H1 (cell line): ENCODE data around the gene UBE2E2. TPM values are rescaled to one million over a fixed set of nuclear protein-coding genes. Genes with fewer than 3 reads are reported as not detected.

Experiments
- BCL11A ChIP-seq, 2 experiments: IDR thresholded peaks; one replicate each; pipeline ENCODE4 v1.6.1; 2011; ENCODE audit warnings: low read depth in 2 of 2, low read length in 2 of 2, mild to moderate bottlenecking in 2 of 2
- CREB1 ChIP-seq: IDR thresholded peaks from 2 replicates; pipeline ENCODE4 v1.6.1; 2012; ENCODE audit warnings: inconsistent platforms
- MAFK ChIP-seq: IDR thresholded peaks from 2 replicates; pipeline ENCODE4 v1.6.1; 2012; ENCODE audit warnings: low read depth, mild to moderate bottlenecking, improper control_type of control experiment, low read length
- MAX ChIP-seq: IDR thresholded peaks from 2 replicates; pipeline ENCODE4 v1.6.1; 2012; ENCODE audit warnings: inconsistent platforms
- POLR2AphosphoS5 ChIP-seq: IDR thresholded peaks from 2 replicates; pipeline ENCODE4 v1.6.1; 2011; ENCODE audit warnings: low read depth, low read length
- RBBP5 ChIP-seq: IDR thresholded peaks from 2 replicates; pipeline ENCODE4 v1.7.1; 2012; ENCODE audit warnings: low read depth, mild to moderate bottlenecking, inconsistent platforms, low read length, moderate library complexity, borderline replicate concordance
- SIRT6 ChIP-seq: IDR thresholded peaks from one replicate; pipeline ENCODE4 v1.7.1; 2012; ENCODE audit warnings: low read length, inconsistent platforms
- SP4 ChIP-seq: IDR thresholded peaks from 2 replicates; pipeline ENCODE4 v1.6.1; 2012; ENCODE audit warnings: low read length, inconsistent platforms
- SUZ12 ChIP-seq: fragments of 200-600 bp; sonication (generic); IDR thresholded peaks from 2 replicates; pipeline ENCODE4 v1.6.1; 2012; ENCODE audit warnings: mild to moderate bottlenecking, inconsistent platforms, low read length, moderate library complexity, mixed read lengths
- TAF1 ChIP-seq: IDR thresholded peaks from 2 replicates; pipeline ENCODE4 v1.6.1; 2011; ENCODE audit warnings: mild to moderate bottlenecking, low read depth, low read length
- polyA plus RNA-seq, 7 experiments: library from polyadenylated mRNA; depleted of rRNA in 3 of 7; stranded (reverse) in 5 of 7; unstranded in 2 of 7; fragments of >200 nt in 5 of 7; fragments of 200-250 nt in 2 of 7; gene quantifications; 1 replicate in 5 of 7; 2 replicates in 1 of 7; 4 replicates in 1 of 7; pipeline versions ENCODE4 v1.2.1 to v1.2.3, GENCODE V29; 2011 to 2013; ENCODE audit warnings: missing spikeins in 2 of 7, mixed read lengths in 2 of 7
- total RNA-seq: library from RNA; stranded (reverse); fragmentation: NEBNext Ultra II Directional; extraction: Animal tissue kit (Norgen Biotek cat#: 25700); gene quantifications from 2 replicates; pipeline ENCODE4 v1.2.1, GENCODE V29; 2021

UBE2E2 gene
- total and polyA plus RNA-seq, 2 of the 8 experiments (the other 6 are each of a cell fraction or from before 2014, with no cell fraction given), result 57.6 to 70.6 TPM

DNA sequence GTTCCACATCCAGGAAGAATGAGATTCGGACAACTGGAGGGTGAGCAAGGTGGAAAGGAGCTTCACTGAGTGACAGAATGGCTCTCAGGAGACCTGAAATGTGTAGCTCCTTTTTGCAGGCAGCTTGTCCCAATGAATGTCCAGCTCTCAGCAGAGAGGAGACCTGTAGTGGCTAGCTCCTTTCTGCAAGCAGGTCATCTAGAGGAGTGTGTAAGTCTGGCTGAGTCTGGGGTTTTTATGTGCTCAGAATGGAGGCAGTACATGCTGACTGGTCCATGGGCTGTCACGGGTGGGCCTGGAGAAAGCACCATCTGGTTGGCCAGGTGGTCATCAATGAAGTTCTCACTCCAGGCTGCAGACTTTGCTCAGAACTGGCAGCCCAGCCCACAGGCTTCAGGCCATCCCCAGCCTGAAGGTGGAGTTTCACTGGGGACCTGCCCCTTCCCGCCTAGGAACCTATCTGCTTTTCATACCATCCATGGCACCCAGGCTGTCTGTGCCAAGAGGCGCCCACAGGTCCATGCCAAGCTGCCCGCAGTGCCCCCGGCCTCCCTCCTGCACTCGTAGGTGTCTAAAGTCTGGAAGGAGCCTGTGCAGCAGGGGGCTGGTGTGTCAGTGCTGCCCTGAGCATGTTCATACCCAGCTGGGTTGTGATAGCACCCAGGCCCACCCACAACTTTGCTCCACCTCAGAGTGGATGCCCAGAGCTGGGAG lies 276.6 kb downstream of the UBE2E2 start (continued):
- TF ChIP-seq MAX, result no peak
- no peak for TF ChIP-seq BCL11A (IDR thresholded peaks at IDR 0.05; ENCODE audit: low read depth in 2 of 2, low read length in 2 of 2)
- no peak for TF ChIP-seq SIRT6
- no peak for TF ChIP-seq RBBP5
- no peak for TF ChIP-seq SUZ12
- TF ChIP-seq TAF1, result no peak
- TF ChIP-seq SP4, result no peak
- no peak for TF ChIP-seq CREB1
- no peak for TF ChIP-seq MAFK
- no peak for TF ChIP-seq POLR2AphosphoS5
